ENCODE data around the gene COPS9.

DNA sequence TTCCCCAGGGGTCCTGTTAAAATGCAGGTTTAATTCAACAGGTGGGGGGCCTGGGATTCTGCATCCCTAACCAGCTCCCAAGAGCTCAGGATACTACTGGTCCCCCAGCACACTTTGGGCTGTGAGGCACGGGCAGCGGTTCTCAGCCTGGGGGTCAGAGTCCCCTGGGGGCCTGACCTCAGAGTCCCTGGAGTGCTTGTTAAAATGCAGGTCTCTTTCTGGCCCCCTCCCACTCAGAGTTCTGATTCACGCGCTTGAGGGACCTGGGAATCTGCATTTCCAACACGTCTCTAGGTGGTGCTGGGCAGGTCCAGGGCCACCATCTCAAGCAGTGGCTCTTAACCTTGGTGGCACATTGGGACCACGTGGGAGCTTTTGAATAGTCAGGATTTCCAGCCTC lies 7.2 kb upstream of the COPS9 start:
- TF ChIP-seq, protein P1, sequence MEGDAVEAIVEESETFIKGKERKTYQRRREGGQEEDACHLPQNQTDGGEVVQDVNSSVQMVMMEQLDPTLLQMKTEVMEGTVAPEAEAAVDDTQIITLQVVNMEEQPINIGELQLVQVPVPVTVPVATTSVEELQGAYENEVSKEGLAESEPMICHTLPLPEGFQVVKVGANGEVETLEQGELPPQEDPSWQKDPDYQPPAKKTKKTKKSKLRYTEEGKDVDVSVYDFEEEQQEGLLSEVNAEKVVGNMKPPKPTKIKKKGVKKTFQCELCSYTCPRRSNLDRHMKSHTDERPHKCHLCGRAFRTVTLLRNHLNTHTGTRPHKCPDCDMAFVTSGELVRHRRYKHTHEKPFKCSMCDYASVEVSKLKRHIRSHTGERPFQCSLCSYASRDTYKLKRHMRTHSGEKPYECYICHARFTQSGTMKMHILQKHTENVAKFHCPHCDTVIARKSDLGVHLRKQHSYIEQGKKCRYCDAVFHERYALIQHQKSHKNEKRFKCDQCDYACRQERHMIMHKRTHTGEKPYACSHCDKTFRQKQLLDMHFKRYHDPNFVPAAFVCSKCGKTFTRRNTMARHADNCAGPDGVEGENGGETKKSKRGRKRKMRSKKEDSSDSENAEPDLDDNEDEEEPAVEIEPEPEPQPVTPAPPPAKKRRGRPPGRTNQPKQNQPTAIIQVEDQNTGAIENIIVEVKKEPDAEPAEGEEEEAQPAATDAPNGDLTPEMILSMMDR (IDR thresholded peaks at IDR 0.05; ENCODE audit: low read depth, low read length) = no peak
- no peak for TF ChIP-seq EZH2phosphoT487 (IDR thresholded peaks at IDR 0.05; ENCODE audit: low read depth)
